Prostate gland (tissue), 2 donors: ENCODE results near the gene TCAP. TPM values are rescaled to one million over a fixed set of nuclear protein-coding genes. Genes with fewer than 3 reads are reported as not detected.

Experiments
- DNase-seq: peaks from one replicate; pipeline ENCODE4 v3.0.0-alpha.2; 2019; ENCODE audit warnings: low spot score
- H3K27ac ChIP-seq, 2 donors: fragments of 200-600 bp; sonication (generic); 2 replicates each; pipeline ENCODE4 v1.5.1; 2017 to 2019
- H3K27me3 ChIP-seq: fragments of 200-600 bp; sonication (generic); replicated peaks from 2 replicates; pipeline ENCODE4 v1.5.1; 2019; ENCODE audit not compliant: insufficient read depth
- H3K36me3 ChIP-seq, 2 donors: fragments of 200-600 bp; sonication (generic); 1 replicate in 1 of 2; 2 replicates in 1 of 2; pipeline versions ENCODE4 v1.5.1 to v1.8.1; 2017 to 2019
- H3K4me1 ChIP-seq: fragments of 200-600 bp; sonication (generic); replicated peaks from 2 replicates; pipeline ENCODE4 v1.5.1; 2019
- H3K4me3 ChIP-seq, 2 donors: fragments of 200-600 bp; sonication (generic); 2 replicates each; pipeline ENCODE4 v1.5.1; 2017 to 2019
- H3K9me3 ChIP-seq: fragments of 200-600 bp; sonication (generic); 2 replicates; pipeline ENCODE4 v1.5.1; 2017
- POLR2A ChIP-seq: fragments of 450-650 bp; IDR thresholded peaks from one replicate; pipeline ENCODE4 v1.6.1; 2016; ENCODE audit warnings: antibody characterized with exemption, mild to moderate bottlenecking
- POLR2AphosphoS5 ChIP-seq: sonication (generic); formaldehyde crosslinking; IDR thresholded peaks from one replicate; pipeline ENCODE4 v1.6.1; 2017; ENCODE audit warnings: antibody characterized with exemption
- WGBS: methylation state at CpG from one replicate; pipeline ENCODE4 v1.1.5; 2018; 5-methylcytosine and 5-hydroxymethylcytosine counted together
- intact Hi-C: fragments of 100-400 bp; cut with DNase I; formaldehyde crosslinking; loops from one replicate; pipeline ENCODE4 v1.14.2; 2022
- total RNA-seq, 2 donors: library from RNA; depleted of rRNA; stranded (reverse); fragments of >200 nt; gene quantifications; one replicate each; pipeline ENCODE4 v1.1.0, GENCODE V29; 2016
- TF ChIP-seq, protein P1 (sequence below), 4 experiments: fragments of 200-600 bp in 2 of 4; fragments of 450-650 bp in 2 of 4; sonication (generic) in 2 of 4; IDR thresholded peaks; 1 replicate in 3 of 4; 2 replicates in 1 of 4; pipeline ENCODE4 v1.5.1; 2016 to 2019; ENCODE audit warnings: antibody characterized with exemption in 4 of 4, mild to moderate bottlenecking in 2 of 4, moderate library complexity in 2 of 4

Gene TCAP
- total RNA-seq, 2 donors from 2014 or later = 4.3 to 44.3 TPM

GRCh38 chr17:39677072-39677471 is 11.9 kb downstream of the TCAP start:
- H3K36me3 ChIP-seq = no peaks in the 10 kb centered on the region
- no peak for DNase-seq
- intact Hi-C loops = loop anchor here (5.0 kb wide), 1 partner anchor 40 kb away; the partner anchor contains the start of gene STARD3
- no peak overlapping the region for H3K27ac ChIP-seq
- H3K4me3 ChIP-seq = no peak overlapping the region
- TF ChIP-seq, protein P1, sequence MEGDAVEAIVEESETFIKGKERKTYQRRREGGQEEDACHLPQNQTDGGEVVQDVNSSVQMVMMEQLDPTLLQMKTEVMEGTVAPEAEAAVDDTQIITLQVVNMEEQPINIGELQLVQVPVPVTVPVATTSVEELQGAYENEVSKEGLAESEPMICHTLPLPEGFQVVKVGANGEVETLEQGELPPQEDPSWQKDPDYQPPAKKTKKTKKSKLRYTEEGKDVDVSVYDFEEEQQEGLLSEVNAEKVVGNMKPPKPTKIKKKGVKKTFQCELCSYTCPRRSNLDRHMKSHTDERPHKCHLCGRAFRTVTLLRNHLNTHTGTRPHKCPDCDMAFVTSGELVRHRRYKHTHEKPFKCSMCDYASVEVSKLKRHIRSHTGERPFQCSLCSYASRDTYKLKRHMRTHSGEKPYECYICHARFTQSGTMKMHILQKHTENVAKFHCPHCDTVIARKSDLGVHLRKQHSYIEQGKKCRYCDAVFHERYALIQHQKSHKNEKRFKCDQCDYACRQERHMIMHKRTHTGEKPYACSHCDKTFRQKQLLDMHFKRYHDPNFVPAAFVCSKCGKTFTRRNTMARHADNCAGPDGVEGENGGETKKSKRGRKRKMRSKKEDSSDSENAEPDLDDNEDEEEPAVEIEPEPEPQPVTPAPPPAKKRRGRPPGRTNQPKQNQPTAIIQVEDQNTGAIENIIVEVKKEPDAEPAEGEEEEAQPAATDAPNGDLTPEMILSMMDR (IDR thresholded peaks at IDR 0.05) = no peak
- TF ChIP-seq POLR2AphosphoS5 = no peak
- TF ChIP-seq POLR2A = no peak
- H3K9me3 ChIP-seq = no peaks in the 10 kb centered on the region
- no peaks in the 10 kb centered on the region for H3K27me3 ChIP-seq
- H3K4me1 ChIP-seq = peaks cover 20% of the 10 kb centered on the region
- 87% methylated on average over 7 of the region's 8 CpGs for WGBS

DNA sequence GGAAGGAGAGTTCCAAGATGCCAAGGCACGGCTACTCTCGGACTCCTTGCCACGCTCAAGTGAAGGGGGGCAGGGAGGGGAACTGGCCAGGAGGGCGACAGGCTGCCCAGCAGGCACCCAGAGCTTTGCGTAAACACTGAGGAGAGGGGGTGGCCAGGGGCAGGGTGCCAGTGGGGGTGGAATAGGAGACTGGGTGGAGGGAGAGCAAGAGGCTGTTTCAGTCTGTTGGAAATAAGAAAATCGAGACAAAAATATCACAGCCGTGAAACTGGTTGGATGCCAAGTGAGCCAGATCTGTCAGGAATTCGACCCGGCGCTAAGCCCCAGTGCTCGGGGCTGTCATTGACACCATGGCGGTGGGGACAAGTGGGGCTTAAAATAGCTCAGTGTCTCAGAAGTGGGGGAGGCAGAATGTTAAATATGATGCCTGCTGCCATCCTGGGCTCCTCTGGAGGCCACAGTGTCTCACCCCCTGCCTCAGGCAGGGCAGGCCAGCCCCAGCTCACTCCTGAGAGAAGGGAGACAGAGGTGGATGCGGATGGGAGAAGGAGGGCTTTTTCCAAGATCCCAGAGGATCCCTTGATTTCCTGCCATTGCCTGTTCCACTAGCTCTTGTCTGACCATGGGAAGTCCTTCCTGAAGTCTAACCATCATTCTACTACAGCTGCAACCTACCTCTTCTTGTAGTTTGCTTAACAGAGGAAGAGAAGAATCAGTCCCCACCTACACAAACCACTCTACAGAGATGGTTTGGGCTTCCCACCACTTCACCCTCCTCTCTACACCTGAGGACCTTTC is 12.6 kb downstream of the TCAP start:
- Histone ChIP-seq H3K36me3 (no peaks in the 10 kb centered on the region), H3K4me3 (no peak overlapping the region), H3K9me3 (no peaks in the 10 kb centered on the region), H3K4me1 (peaks cover 20% of the 10 kb centered on the region), H3K27me3 (no peaks in the 10 kb centered on the region), H3K27ac (no peak overlapping the region)
- intact Hi-C loops = loop anchor here (5.0 kb wide), 1 partner anchor 40 kb away; the partner anchor contains the start of gene STARD3
- no peak for DNase-seq
- TF ChIP-seq POLR2AphosphoS5 (no peak), POLR2A (no peak)
- TF ChIP-seq, protein P1 (IDR thresholded peaks at IDR 0.05) = no peak
- WGBS = 39% methylated on average over 13 of the region's 13 CpGs

GRCh38 chr17:39678340-39679116 is 13.4 kb downstream of the TCAP start:
- Histone ChIP-seq H3K36me3 (no peaks in the 10 kb centered on the region), H3K4me3 (no peak overlapping the region), H3K4me1 (peaks cover 20% of the 10 kb centered on the region), H3K27me3 (no peaks in the 10 kb centered on the region), H3K9me3 (no peaks in the 10 kb centered on the region), H3K27ac (no peak overlapping the region)
- DNase-seq = no peak
- intact Hi-C loops = loop anchor here (5.0 kb wide), 1 partner anchor 41 kb away; the partner anchor contains the start of gene STARD3
- TF ChIP-seq POLR2AphosphoS5 (no peak), POLR2A (no peak)
- TF ChIP-seq, protein P1 (IDR thresholded peaks at IDR 0.05) = no peak
- WGBS = 84% methylated on average over 13 of the region's 13 CpGs

DNA sequence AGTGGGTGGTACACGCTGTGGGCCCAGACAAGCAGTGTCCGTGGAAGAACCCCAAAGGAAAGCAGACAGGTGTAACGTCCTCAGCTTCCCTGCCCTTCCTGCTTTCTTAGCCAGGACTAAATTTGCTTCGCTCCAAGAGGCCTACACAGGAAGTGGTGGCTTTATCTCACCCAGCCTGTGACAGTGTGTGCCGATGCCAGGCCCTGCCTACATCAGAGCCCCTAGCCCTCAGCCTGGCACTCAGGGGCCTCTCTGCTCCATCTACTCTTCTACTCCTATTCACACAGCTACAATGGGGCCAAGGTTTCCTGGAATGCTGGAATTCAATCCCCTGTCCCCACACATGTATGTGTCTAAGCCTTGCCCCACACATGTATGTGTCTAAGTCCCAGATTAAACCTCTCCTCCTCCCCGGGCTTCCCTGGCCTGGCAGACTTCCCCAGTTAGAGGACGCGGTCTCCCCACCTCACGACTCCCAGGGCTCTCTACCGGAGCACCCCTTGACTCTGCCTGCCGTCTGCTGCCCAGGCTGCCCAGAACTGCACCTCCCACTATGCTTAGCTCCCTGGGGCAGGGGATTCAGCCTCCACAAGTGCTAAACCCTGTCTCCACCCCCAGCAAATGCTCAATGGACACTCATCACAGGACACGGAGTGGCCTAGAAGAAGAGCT is 14.5 kb downstream of the TCAP start:
- WGBS = 77% methylated on average over 12 of the region's 12 CpGs
- H3K4me1 ChIP-seq = peaks cover 17% of the 10 kb centered on the region
- H3K27me3 ChIP-seq = no peaks in the 10 kb centered on the region
- H3K27ac ChIP-seq = no peak overlapping the region
- intact Hi-C loops = loop anchor here (5.0 kb wide), 1 partner anchor 42 kb away; the partner anchor contains the start of gene STARD3
- DNase-seq = no peak
- H3K36me3 ChIP-seq = no peaks in the 10 kb centered on the region
- no peaks in the 10 kb centered on the region for H3K9me3 ChIP-seq
- TF ChIP-seq POLR2AphosphoS5 (no peak), POLR2A (no peak)
- TF ChIP-seq, protein P1 (IDR thresholded peaks at IDR 0.05) = no peak
- H3K4me3 ChIP-seq = no peak overlapping the region
